GM19372 (cell line): ENCODE measurements around the gene IFI35.

Experiments
- ATAC-seq: cut with Tn5 transposase; IDR thresholded peaks from one replicate; pipeline ENCODE4 v1.9.1; 2021; ENCODE audit warnings: mild to moderate bottlenecking, low read depth, moderate library complexity; ENCODE audit not compliant: unreplicated experiment

IFI35 gene

GRCh38 chr17:43020789-43021740 is 14.5 kb downstream of the IFI35 start:
- no peak for ATAC-seq

- peak; percentile 46 for ATAC-seq
Observed at GRCh38 chr17:43021741-43022512, 15.3 kb downstream of the IFI35 start, which contains the start of gene VAT1. TSS of gene VAT1 (minus strand) at chr17:43022385. CDS start at chr17:43022322, 63 bp downstream.

GRCh38 chr17:43024407-43025289 is 18.1 kb downstream of the IFI35 start, which contains the start of gene RND2:
TSS of gene RND2 (plus strand) at chr17:43025231. CDS start at chr17:43025348, 117 bp downstream.
- no peak for ATAC-seq

- no peak for ATAC-seq
Observed at GRCh38 chr17:43025290-43025657, 18.7 kb downstream of the IFI35 start.

GRCh38 chr17:43025766-43026537 is 19.4 kb downstream of the IFI35 start:
- ATAC-seq = no peak

GRCh38 chr17:43026595-43026994 is 20.0 kb downstream of the IFI35 start:
- ATAC-seq = no peak

- ATAC-seq = no peak
Observed at GRCh38 chr17:43027091-43028032, 20.8 kb downstream of the IFI35 start.

- ATAC-seq = no peak
Observed at GRCh38 chr17:43028221-43028861, 21.8 kb downstream of the IFI35 start.

GRCh38 chr17:43030137-43030767 is 23.7 kb downstream of the IFI35 start:
- ATAC-seq = no peak

- ATAC-seq = no peak
Observed at GRCh38 chr17:43031666-43032065, 25.1 kb downstream of the IFI35 start.

GRCh38 chr17:43033948-43034881 is 27.6 kb downstream of the IFI35 start:
- no peak for ATAC-seq

- no peak for ATAC-seq
Observed at GRCh38 chr17:43034894-43035293, 28.3 kb downstream of the IFI35 start.

- ATAC-seq = no peak
Observed at GRCh38 chr17:43039646-43040045, 33.1 kb downstream of the IFI35 start.

- no peak for ATAC-seq
Observed at GRCh38 chr17:43040655-43041054, 34.1 kb downstream of the IFI35 start.

- ATAC-seq = no peak
Observed at GRCh38 chr17:43042025-43042628, 35.5 kb downstream of the IFI35 start.

- ATAC-seq = no peak
Observed at GRCh38 chr17:43043307-43043706, 36.7 kb downstream of the IFI35 start.
